ENCODE measurements around the gene ARHGAP42.

- TF ChIP-seq CTCF (IDR thresholded peaks at IDR 0.05) (no peak), REST (IDR thresholded peaks at IDR 0.05; ENCODE audit: insufficient read depth in 1 of 2, low read depth in 2 of 2, low read length in 1 of 2) (no peak), POLR2AphosphoS5 (IDR thresholded peaks at IDR 0.05; ENCODE audit: low read depth, low read length) (no peak)
Observed at GRCh38 chr11:100970283-100971164, 283.4 kb downstream of the ARHGAP42 start.

Data from Panc1 (cell line).